Fibroblast of lung (primary cell): ENCODE results near the gene SLAMF9. TPM values are rescaled to one million over a fixed set of nuclear protein-coding genes. Genes with fewer than 3 reads are reported as not detected.

Experiments
- DNase-seq, 2 donors: peaks; one replicate each; pipeline versions ENCODE4 v3.0.0 to v3.0.0-alpha.2; 2010; ENCODE audit warnings: low read depth in 2 of 2
- H2AFZ ChIP-seq: 2 replicates; pipeline ENCODE4 v1.5.1; 2012; ENCODE audit warnings: low read length, control low read depth, inconsistent platforms
- H3K27ac ChIP-seq: 2 replicates; pipeline ENCODE4 v1.5.1; 2011; ENCODE audit warnings: low read length, control low read depth; ENCODE audit not compliant: insufficient read depth
- H3K27me3 ChIP-seq: 2 replicates; pipeline ENCODE4 v1.5.1; 2011; ENCODE audit warnings: mild to moderate bottlenecking, low read length; ENCODE audit not compliant: control insufficient read depth, insufficient read depth
- H3K36me3 ChIP-seq: 2 replicates; pipeline ENCODE4 v1.5.1; 2011; ENCODE audit warnings: low read length; ENCODE audit not compliant: control insufficient read depth, insufficient read depth
- H3K4me1 ChIP-seq: 2 replicates; pipeline ENCODE4 v1.5.1; 2011; ENCODE audit warnings: low read length; ENCODE audit not compliant: control insufficient read depth, insufficient read depth; ENCODE audit errors: extremely low read depth
- H3K4me2 ChIP-seq: 2 replicates; pipeline ENCODE4 v1.5.1; 2011; ENCODE audit warnings: low read length, control low read depth; ENCODE audit not compliant: insufficient read depth; ENCODE audit errors: extremely low read depth
- H3K4me3 ChIP-seq, 4 experiments: fragments of 200-600 bp in 1 of 4; sonication (generic) in 1 of 4; replicated peaks in 1 of 4; 2 replicates each; pipeline ENCODE4 v1.5.1; 2011 to 2016; ENCODE audit warnings: low read length in 4 of 4, low read depth in 3 of 4, mild to moderate bottlenecking in 3 of 4, control low read depth in 2 of 4, inconsistent platforms in 1 of 4, mixed read lengths in 1 of 4; ENCODE audit not compliant: insufficient read depth in 1 of 4; ENCODE audit errors: control extremely low read depth in 1 of 4
- H3K79me2 ChIP-seq: 2 replicates; pipeline ENCODE4 v1.5.1; 2012; ENCODE audit warnings: mild to moderate bottlenecking, low read length, inconsistent platforms; ENCODE audit not compliant: control insufficient read depth, insufficient read depth
- H3K9ac ChIP-seq: 2 replicates; pipeline ENCODE4 v1.5.1; 2011; ENCODE audit warnings: mild to moderate bottlenecking, low read length, control low read depth; ENCODE audit not compliant: insufficient read depth
- H3K9me3 ChIP-seq: 2 replicates; pipeline ENCODE4 v1.5.1; 2012; ENCODE audit warnings: low read depth, low read length; ENCODE audit not compliant: control insufficient read depth, insufficient read depth
- H4K20me1 ChIP-seq: 2 replicates; pipeline ENCODE4 v1.5.1; 2011; ENCODE audit warnings: low read length; ENCODE audit not compliant: control insufficient read depth, insufficient read depth; ENCODE audit errors: extremely low read depth
- EZH2 ChIP-seq: IDR thresholded peaks from 2 replicates; pipeline ENCODE4 v1.5.1; 2012; ENCODE audit warnings: low read length, control low read depth, mild to moderate bottlenecking; ENCODE audit errors: missing control alignments
- polyA plus RNA-seq, 2 donors: library from polyadenylated mRNA; depleted of rRNA in 1 of 2; stranded (reverse) in 1 of 2; unstranded in 1 of 2; fragments of >200 nt; gene quantifications; 2 replicates each; pipeline ENCODE4 v1.2.1, GENCODE V29; 2011 to 2012; ENCODE audit warnings: missing spikeins in 1 of 2
- total RNA-seq: library from RNA; depleted of rRNA; stranded (reverse); fragments of >200 nt; gene quantifications from 2 replicates; pipeline ENCODE4 v1.2.1, GENCODE V29; 2014
- TF ChIP-seq, protein P1 (sequence below), 2 donors: IDR thresholded peaks in 1 of 2; conservative IDR thresholded peaks in 1 of 2; 1 replicate in 1 of 2; 2 replicates in 1 of 2; pipeline ENCODE4 v1.5.1; 2011 to 2012; ENCODE audit warnings: low read length in 2 of 2, control low read depth in 1 of 2, inconsistent platforms in 1 of 2, low read depth in 1 of 2, mild to moderate bottlenecking in 1 of 2

SLAMF9 gene
- total and polyA plus RNA-seq, 2 donors (not counting 1 experiment from before 2014, with no cell fraction given), result not detected

DNA sequence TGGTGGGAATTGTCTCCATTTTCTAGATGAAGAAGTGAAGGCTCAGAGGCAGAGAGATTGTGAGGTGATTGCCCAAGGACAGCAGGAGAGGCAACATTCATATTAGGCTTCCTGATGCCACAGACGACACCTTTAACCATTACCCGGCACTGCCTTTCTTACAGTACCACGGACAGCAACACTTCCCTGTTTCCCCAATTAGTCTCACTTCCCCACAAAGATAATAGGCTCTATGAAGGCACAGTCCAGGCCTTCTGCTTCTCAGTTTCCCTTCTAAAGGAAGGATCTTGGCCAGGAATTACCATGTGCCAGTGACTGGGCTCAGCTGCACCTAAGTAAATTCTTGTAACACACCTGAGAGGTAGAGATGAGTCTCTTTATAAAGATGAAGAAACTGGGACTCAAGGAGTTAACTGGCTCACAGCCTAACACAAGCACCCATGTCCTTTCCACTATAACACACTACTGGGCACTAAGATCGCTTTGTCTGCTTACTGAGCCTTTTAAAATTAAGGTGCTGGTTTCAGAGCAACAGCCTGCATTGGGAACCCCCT, 18.2 kb downstream of the SLAMF9 start:
- Histone ChIP-seq H3K4me1 (no peaks in the 10 kb centered on the region), H3K9me3 (no peaks in the 10 kb centered on the region), H3K9ac (no peak overlapping the region), H3K79me2 (no peaks in the 10 kb centered on the region), H3K4me3 (no peak overlapping the region), H3K36me3 (no peaks in the 10 kb centered on the region), H3K4me2 (no peak overlapping the region), H3K27me3 (peaks cover 15% of the 10 kb centered on the region), H2AFZ (no peak overlapping the region), H3K27ac (no peak overlapping the region), H4K20me1 (no peaks in the 10 kb centered on the region)
- DNase-seq, result no peak
- TF ChIP-seq EZH2, result no peak
- TF ChIP-seq, protein P1, sequence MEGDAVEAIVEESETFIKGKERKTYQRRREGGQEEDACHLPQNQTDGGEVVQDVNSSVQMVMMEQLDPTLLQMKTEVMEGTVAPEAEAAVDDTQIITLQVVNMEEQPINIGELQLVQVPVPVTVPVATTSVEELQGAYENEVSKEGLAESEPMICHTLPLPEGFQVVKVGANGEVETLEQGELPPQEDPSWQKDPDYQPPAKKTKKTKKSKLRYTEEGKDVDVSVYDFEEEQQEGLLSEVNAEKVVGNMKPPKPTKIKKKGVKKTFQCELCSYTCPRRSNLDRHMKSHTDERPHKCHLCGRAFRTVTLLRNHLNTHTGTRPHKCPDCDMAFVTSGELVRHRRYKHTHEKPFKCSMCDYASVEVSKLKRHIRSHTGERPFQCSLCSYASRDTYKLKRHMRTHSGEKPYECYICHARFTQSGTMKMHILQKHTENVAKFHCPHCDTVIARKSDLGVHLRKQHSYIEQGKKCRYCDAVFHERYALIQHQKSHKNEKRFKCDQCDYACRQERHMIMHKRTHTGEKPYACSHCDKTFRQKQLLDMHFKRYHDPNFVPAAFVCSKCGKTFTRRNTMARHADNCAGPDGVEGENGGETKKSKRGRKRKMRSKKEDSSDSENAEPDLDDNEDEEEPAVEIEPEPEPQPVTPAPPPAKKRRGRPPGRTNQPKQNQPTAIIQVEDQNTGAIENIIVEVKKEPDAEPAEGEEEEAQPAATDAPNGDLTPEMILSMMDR (conservative IDR thresholded peaks at IDR 0.05 in 1 of 2, IDR thresholded peaks at IDR 0.05 in 1 of 2; ENCODE audit: low read depth in 1 of 2, low read length in 2 of 2), result no peak

DNA sequence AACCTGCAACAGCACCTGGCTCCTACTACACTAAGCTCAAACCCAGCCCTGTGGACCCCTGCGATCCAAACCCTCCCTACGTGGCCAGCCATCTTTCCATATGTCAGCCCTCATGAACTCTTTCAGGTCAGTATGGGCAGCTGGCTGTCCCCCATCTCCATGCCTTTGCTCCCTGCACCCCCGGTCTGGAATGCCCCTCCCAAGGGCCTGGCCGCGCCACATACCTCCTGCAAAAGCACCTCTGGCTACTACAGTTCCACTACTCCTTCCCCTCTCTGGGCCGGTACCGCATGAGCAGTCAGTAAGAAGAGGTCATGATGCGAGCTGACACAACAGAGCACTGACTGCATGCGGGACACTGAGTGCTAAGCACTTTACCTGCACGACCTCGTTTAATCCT, 18.7 kb downstream of the SLAMF9 start:
- no peaks in the 10 kb centered on the region for H3K79me2 ChIP-seq
- no peak overlapping the region for H2AFZ ChIP-seq
- no peak overlapping the region for H3K27ac ChIP-seq
- H3K9me3 ChIP-seq, result no peaks in the 10 kb centered on the region
- TF ChIP-seq EZH2, result no peak
- TF ChIP-seq, protein P1 (conservative IDR thresholded peaks at IDR 0.05 in 1 of 2, IDR thresholded peaks at IDR 0.05 in 1 of 2; ENCODE audit: low read depth in 1 of 2, low read length in 2 of 2), result no peak
- no peak for DNase-seq
- H3K27me3 ChIP-seq, result peaks cover 11% of the 10 kb centered on the region
- no peak overlapping the region for H3K4me2 ChIP-seq
- no peak overlapping the region for H3K4me3 ChIP-seq
- H3K36me3 ChIP-seq, result no peaks in the 10 kb centered on the region
- no peak overlapping the region for H3K9ac ChIP-seq
- H4K20me1 ChIP-seq, result no peaks in the 10 kb centered on the region
- H3K4me1 ChIP-seq, result no peaks in the 10 kb centered on the region

DNA sequence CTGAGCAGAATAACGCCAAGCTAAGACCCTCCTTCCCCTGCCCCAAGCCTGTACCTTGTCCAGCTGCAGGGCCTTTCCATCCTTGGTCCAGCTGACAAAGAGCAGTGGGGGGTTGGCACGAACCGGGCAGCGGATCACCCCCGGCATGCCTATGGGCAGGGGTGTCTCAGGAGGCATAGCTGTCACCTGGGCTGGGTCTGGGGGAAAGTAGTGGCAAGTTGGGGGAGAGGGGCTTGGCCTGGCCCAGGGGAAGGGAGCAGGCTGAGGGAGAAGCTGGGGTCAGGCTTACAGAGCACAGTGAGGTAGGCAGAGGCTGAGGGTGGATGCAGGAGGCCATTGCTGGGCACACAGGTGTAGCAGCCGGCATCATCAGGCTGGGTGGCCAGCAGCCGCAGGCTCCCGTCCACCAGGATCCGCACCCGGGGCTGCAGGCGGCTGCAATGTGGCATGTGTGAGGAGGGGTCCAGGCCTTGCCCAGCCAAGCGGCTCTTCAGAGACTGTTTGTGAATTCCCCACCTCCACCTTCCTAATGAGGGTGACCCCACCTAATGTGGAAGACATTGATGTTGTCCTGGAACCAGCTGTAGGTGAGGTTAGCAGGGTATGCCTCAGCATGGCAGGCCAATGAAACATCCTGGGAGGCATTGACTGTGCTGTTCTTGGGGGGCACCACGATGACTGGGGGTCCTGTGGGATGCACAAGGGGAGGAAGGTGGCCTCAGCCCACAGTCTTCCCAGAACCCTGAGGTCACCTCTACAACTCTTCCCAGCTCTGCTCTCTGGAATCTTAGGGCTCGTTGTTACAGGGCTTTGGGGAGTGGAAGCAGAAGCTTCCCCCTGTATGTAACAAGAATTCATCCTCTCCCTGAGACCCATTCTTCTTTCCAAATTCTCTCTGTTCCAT, 19.6 kb downstream of the SLAMF9 start:
- Histone ChIP-seq H3K27me3 (peaks cover 11% of the 10 kb centered on the region), H4K20me1 (no peaks in the 10 kb centered on the region), H3K9ac (no peak overlapping the region), H2AFZ (no peak overlapping the region), H3K4me1 (no peaks in the 10 kb centered on the region), H3K36me3 (no peaks in the 10 kb centered on the region), H3K4me3 (no peak overlapping the region), H3K27ac (no peak overlapping the region), H3K79me2 (no peaks in the 10 kb centered on the region), H3K9me3 (no peaks in the 10 kb centered on the region), H3K4me2 (no peak overlapping the region)
- TF ChIP-seq, protein P1 (conservative IDR thresholded peaks at IDR 0.05 in 1 of 2, IDR thresholded peaks at IDR 0.05 in 1 of 2; ENCODE audit: low read depth in 1 of 2, low read length in 2 of 2), result no peak
- no peak for TF ChIP-seq EZH2
- no peak for DNase-seq
